ENCODE results near the gene SHFL.

SHFL gene

DNA sequence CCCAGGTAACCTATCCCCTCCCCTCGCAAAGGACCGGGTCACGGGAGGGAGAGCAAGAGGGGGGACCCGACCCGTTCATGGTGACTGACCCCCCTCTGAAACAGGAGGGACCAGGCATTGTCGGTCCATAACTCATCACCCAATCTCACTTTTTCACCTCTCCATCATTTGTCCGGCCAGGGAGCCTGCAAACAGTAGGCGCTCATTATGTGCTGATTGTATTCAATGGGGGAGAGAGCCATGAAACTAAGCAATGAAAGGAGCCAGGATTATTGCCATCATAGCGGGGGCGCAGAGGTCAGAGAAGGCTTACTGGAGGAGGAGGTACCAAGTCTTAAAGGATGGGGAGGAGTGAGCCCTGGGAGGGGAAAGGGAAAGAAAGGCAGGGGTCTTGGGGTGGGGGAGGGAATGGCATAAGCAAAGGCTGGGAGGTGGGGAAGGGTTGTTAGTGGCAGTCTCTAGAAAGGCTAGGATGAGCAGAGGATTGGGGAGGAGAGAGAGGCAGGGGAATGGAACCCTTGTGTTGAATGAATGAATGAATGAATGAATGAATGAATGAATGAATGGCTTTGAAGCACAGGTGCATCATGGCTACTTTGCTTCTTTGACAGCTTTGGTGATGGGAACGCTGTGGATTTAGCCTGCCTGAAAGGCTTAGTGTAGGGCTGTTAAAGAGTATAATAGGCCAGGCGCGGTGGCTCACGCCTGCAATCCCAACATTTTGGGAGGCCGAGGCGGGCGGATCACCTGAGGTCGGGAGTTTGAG lies 1.4 kb downstream of the SHFL start:
- DNase-seq, result no peak

DNA sequence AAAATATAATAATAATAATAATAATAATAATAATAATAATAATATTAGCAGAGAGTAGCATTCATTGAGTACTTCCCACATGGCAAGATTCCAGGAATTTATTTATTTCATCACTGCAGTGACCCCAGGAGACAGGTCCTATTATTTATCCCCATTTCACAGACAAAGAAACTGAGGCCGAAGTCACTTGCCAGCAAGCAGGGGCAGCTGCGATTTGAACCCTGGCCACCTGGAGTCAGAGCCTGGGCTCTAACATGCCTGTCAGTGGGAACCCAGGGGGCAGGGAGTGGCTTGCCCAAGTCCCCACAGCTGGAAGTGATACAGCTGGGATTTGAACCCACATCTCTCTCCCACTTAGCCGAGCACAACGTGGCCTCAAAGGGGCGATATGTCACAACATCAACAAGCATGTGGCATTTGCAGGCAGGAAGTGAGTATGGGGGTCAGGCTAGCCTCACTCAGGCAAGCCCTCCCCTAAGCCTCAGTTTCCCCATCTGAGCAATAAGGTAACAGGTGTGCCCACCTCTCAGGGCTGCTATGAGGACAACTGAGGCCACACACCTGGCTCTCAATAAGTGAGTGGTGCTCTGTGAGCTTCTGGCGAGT lies 2.9 kb downstream of the SHFL start:
- DNase-seq, result no peak

DNA sequence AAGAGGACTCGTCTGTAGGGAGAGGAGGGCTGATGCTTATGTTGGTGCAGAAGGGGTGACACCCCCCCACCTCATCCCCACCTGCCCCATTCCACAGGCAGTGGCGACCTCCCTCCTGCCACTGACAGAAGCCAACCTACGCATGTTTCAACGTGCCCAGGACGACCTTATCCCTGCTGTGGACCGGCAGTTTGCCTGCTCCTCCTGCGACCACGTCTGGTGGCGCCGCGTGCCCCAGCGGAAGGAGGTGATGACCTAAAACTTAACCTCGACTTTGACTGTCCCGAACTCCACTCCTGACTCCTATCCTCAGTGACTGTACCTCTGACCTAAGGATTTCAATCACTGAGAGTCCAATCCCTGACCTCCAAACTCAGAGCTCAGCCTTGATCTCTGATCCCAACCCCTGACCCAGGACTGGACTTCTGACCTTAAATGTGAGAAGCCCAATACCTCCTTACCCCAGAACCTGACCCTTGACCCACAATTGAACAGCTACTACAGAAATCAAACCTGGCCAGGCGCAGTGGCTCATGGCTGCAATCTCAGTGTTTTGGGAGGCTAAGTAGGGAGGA lies 3.8 kb downstream of the SHFL start:
- DNase-seq, result no peak

DNA sequence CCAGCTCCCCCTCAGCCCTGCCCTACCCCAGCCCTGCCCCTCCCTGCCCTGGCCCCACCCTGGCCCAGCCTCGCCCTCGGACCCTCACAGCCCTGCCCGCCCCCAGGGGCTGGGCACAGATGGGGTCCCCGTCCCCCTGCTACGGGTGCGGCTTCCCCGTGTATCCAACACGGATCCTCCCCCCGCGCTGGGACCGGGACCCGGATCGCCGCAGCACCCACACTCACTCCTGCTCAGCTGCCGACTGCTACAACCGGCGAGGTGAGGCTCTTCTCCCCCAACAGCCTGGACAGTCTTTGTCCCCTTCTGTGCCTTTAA lies 5.2 kb downstream of the SHFL start:
- no peak for DNase-seq

DNA sequence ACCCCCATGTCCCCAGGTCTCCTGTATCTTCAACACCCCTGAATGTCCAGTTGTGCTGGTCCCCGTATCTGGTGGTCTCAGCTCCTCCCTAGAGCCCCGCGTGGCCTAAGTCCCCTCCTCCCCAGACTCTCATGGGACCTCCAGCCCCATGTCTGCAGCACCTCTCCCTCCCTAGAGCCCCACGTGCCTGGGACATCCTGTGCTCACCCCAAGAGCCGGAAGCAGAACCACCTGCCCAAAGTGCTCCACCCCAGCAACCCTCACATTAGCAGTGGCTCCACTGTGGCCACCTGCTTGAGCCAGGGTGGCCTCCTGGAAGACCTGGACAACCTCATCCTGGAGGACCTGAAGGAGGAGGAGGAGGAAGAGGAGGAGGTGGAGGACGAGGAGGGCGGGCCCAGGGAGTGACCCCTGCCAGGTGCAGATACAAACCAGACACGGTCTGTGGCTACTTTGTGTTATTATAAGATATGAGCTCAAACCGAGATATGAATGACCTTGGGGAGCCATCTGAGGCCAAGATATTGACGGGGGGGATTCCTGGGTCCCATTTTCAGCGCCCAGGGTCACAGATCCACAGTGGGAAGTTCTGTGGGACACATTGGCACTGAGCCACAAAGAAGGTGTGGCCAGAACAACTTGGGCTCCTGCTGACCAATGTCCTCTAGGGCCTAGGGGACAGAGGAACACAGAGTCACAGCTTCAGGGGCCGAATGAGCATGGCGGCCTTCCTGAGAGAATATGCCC lies 6.0 kb downstream of the SHFL start:
- no peak for DNase-seq

DNA sequence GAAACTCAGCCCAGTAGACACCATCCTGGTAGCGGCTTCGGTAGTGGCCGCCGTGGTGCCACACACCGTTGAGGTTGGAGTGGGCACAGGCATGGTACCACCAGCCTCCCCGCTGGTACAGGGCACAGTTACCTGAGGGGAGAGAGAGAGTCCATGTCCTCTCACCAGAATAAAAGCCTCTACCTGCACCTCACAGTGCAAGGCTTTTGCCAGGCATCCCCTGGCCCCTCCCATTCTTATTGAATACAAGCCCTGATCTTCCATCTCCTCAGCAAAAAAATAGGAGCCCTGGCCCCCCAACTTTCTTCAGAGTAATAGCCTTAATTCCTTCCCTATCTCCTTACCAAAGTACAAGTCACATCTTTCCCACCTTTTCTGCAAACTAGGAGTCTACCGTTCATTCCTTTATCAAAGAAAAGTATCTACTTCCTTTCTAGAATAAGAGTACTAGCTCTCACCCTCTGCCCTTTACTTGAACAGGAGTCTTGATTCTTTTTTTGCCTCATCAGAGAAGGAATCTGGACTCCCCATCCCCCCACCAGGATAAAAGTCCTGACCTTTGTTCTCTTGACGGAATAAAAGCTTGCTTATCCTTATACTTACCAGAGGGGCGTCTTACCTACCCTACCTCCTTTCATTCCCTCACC lies 6.7 kb downstream of the SHFL start:
- no peak for DNase-seq

DNA sequence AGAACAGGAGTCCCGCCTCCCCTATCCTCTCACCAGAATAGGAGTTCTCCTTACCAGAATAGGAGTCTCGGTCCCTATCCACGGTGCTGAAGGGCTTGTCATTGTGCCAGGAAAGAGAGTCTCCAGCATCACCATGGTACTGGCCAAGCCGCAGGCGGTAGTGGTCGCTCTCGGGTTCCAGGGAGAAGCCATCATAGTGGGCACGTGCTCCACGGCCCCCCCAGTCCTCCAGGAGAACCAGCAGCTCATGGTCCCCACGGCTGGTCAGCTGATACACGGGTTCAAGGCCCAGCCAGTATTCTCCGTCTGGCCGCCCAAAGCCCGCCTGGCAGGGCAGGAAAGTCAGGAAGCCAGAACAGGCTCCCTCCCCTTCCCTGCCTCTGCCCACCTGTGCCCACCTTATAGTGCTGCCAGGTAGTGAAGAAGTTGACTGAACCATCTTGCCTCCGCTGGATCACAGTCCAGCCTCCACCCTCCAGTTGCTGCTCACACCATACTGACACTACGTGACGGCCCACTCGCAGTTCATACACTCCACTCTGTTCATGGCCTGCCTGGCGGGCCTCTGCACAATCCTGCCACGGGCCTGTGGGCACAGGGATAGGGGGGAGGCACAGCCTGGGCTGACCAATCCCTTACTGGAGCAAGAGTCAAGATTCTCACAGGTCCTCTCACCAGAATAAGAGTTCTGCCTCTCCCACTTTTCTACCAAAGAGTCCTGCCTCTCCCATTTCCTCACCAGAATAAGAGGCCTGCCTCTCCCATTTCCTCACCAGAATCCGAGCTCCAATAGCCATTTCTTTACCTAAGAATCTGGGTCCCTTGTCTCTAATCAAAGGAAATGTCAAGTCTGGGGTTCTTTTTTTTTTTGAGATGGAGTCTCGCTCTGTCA lies 7.4 kb downstream of the SHFL start:
- no peak for DNase-seq

DNA sequence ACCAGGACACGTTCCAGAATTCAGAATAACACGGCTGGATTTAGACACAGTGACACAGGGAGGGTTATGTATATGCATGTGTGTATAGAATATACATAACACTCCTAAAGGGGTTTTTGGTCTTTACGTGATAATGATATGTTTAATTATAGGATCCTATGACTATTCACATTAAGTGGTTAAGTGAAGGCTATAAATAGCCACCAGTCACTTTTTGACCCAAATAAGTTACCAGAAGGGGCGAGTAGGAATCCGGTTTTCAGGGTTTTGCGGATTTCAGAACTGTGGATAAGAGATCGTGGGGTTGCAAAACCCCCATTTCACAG lies 9.5 kb downstream of the SHFL start:
- DNase-seq, result no peak

DNA sequence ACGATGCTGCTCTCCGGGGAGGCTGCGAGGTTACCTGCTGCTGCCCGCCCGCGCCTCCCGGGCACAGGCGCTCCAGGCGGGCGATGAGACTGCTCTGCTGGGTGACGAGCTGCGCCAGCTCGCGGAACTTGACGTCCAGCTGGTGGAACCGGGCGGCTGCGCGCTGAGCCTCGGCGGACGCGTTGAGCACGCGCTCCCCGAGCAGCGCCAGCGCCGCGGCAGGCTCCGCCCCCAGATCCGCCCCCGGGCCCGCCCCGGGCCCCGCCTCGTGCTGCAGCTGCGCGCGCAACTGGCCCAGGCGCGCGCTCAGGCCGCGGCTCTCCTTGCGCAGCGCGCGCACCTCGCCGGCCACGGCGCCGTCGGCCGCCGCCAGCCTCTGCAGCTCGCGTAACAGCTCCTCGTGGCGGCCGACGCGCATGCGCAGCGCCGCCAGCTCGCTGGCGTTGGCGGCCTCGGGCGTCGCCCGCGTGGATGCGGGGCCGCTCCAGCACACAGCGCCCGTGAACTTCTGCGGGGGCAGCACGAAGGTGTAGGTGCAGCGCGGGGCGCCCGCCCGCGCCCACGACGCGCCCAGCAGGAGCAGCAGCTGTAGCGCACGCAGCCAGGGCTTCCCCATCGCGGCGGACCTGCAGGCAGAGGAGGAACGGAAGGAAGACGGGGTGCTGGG lies 10.0 kb downstream of the SHFL start:
- DNase-seq, result peak; percentile 92

DNA sequence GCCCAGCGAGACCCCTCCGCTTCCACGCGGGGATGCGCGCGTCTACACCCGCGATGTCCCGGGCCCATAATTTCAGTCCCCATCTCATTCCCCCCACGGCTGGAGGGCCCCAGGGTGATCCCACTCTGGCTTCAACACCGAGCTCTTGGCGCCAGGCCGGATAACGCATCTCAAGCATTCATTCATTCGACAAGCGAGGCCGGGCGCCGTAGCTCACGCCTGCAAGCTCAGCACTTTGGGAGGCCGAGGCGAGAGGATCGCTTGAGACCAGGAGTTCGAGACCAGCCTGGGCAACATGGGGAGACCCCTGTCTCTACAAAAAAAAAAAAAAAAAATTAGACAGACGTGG lies 10.5 kb downstream of the SHFL start:
- DNase-seq, result no peak

DNA sequence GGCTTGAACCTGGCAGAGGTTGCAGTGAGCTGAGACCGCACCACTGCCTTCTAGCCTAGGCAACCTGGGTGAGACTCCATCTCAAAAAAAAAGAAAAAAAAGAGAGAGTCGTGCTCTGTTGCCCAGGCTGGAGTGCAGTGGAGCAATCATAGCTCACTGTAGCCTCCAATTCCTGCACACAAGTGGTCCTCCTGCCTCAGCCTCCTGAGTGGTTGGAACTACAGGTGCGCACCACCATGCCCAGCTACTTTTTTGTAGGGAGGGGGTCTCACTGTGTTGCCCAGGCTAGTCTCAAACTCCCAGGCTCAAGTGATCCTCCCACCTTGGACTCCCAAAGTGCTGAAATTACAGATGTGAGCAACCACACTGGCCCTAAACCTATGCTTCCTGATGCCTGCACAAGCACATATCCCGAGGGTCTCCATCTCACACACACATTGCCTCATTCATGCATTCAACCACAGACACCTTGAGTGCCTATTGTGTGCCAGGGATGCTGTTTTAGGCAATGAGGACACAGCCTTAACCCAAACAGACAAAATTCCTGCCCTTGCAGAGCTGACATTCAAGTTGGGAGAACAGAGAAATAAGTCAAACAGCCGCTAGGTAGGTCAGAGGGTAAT lies 14.2 kb downstream of the SHFL start:
- no peak for DNase-seq

DNA sequence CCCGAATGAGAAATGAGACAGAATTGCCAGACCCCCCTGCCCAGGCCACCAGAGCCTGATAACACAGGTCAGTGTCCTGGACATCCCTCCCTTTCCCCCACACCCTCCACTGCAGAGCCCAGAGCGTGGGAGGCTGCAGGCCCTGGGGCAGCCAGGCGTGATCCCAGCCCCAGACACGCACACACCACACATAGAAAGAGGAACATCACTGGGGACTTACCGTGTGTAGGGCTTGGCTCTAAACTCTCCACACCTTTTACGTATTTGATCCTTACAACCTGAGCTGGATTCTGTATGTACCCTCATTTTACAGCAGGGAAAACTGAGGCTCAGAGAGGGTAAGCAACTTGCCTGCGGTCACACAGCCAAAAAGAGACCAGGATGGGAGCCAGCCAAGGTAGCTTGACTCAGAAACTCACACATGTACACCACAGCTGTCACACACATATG lies 16.7 kb downstream of the SHFL start:
- no peak for DNase-seq

DNA sequence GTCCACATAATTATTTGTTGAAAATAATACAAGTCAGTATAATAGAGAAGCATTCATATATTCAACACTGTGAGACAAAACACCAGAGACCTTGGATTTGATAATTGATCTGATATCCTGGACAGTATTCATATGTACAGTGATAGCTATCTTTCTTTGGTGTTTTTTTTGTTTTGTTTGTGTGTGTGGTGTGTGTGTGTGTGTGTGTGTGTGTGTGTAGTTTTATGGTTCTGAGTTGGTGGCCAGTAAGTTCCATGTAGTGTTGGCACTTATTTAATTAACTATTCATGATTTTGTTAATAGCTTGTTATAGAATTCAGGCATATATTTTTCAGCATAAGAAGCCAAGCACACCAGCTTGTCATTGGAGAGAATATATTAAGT lies 18.0 kb downstream of the SHFL start:
- DNase-seq, result no peak

DNA sequence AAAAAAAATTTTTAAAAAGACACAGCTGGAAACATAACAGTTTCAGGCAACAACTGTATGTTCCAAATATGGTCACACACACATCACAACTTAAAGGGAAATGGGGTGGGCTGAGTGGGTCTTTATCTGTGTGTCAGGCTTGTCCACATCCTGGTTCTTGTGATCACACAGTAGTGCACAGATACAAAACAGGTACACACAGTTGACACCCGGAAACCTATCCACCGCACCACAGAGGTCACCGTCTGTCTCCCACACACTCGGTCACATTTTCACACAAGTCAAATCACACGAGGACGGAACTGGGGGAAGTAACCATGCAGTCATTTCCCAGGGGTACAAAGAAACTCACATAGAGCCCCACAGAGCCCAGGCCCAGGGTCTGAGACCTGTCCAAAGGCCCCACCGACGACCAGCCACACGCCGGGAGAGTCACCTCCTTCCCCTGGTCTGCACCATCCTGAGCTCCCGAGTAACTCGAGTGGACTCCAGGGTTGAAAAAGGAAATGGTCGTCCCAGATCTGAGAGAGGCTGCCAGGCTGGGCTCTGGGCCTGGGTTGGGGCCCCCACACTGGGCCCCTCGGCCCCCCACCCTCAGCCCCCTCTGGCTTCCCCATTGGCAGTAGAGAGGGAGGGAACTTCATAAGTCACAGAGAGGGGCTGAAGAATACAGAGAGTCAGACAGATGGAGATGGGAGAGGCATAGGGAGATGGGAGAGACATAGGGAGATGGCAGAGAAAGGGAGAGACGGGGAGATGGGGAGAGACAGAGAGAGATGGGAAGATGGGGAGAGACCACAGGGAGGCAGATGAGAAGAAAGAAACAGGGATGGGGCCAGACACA lies 18.8 kb downstream of the SHFL start:
- DNase-seq, result no peak

DNA sequence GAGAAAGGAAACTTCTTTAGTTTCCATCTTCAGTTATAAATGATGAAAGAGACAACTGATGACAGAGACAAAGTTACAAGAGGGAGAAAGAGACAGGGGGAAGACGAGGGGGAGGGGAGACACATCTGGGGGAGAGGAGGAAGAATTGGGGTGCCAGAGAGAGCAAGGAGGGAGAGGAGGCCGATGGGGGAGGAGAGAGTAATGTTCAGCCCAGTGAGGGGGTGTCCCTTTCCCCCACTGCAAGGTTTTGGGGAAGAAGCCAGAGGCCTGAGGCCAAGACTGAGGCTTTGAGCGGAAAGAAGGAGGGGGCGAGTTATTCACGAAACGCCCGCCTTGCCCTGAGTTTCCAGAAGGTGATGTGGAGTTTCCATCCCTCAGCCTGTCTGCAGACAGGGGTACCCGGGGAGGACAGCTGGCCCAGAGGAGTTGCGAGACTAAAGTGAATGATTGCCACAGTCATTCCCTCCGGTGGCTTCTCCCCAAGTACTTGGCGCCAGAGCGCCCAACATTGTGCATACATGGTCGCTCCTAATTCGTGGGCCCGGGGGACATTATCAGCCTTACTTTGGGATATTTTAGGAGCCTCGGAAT lies 19.5 kb downstream of the SHFL start:
- no peak for DNase-seq

DNA sequence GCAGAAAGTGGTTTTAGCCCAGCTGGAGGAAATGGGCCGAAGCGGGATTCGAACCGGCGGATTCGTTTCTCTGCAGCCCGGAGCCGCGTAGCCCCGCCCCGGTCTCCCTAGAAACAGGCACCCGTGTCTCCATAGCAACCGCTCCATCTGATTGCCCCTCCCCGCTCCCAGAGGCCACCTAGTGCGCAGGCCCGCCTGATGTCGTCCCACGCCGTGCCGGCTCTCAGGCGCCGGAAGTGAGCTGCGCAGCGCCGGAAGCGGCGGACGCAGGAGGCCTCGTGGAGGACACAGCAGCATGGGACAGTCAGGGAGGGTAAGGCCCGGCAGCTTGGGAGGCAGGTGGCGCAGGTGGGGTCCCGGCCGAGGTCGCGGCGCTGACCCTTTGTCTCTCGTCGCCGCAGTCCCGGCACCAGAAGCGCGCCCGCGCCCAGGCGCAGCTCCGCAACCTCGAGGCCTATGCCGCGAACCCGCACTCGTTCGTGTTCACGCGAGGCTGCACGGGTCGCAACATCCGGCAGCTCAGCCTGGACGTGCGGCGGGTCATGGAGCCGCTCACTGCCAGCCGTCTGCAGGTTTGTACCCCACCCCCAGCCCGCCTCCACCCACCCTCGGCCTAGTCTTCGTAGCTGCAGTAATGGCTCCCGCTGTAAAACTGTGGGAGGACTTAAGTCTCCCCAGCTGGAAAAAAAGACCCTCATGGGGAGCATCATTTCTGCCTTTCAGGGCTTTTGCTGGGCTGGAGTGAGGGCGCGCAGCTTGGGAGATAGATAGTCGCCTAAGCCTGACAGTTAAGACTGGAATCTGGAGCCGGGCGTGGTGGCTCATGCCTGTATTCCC lies 20.2 kb downstream of the SHFL start, which contains the start of gene PPAN:
Gene PPAN, plus strand, starts transcription at position 263 of the 837 bp plus-strand sequence. Its CDS starts 33 bp downstream, at position 296.
- peak; percentile 99 for DNase-seq

DNA sequence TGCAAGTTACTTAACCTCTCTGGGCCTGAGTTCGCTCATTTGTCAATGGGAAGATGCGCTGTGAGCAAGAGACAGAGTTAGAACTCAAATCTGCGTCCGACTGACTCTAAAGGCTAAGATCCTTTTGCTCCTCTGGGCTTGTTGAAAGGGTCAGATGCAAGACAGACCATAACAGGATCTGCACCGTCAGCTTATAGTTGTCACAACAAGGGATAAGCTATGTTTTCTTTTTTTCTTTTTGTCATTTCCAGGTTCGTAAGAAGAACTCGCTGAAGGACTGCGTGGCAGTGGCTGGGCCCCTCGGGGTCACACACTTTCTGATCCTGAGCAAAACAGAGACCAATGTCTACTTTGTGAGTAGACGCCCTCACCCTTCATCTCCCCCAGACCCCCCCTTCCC lies 21.1 kb downstream of the SHFL start:
- no peak for DNase-seq

DNA sequence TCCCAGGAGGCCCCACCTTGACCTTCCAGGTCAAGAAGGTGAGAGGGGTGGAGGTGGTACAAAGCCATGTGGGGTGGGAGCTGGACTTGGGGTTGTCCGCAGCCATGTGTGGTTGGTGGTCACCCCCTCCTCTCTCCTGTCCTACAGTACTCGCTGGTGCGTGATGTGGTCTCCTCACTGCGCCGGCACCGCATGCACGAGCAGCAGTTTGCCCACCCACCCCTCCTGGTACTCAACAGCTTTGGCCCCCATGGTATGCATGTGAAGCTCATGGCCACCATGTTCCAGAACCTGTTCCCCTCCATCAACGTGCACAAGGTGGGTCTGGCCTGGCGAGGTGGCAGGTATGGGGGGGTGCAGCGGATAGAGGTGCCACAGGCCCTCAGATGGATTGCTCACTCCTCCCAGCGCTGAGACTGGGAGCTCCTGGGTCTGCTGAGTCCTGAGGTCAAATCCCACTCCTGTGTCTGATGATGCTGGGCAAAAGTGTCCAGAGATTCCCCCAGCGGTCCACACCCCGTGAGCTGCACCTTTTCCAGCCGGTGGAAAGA lies 21.8 kb downstream of the SHFL start:
- DNase-seq, result no peak

Data from fibroblast of skin of abdomen (primary cell).